Bladder microvascular endothelial cell (primary cell): ENCODE measurements around the gene BUD23. TPM values are rescaled to one million over a fixed set of nuclear protein-coding genes. Genes with fewer than 3 reads are reported as not detected.

Source experiments
- total RNA-seq: library from RNA; depleted of rRNA; stranded (reverse); fragments of >200 nt; gene quantifications from 2 replicates; pipeline ENCODE4 v1.2.3, GENCODE V29; 2014

The BUD23 gene, protein sequence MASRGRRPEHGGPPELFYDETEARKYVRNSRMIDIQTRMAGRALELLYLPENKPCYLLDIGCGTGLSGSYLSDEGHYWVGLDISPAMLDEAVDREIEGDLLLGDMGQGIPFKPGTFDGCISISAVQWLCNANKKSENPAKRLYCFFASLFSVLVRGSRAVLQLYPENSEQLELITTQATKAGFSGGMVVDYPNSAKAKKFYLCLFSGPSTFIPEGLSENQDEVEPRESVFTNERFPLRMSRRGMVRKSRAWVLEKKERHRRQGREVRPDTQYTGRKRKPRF
- 32.9 and 36.8 TPM in 2 replicates for total RNA-seq

DNA sequence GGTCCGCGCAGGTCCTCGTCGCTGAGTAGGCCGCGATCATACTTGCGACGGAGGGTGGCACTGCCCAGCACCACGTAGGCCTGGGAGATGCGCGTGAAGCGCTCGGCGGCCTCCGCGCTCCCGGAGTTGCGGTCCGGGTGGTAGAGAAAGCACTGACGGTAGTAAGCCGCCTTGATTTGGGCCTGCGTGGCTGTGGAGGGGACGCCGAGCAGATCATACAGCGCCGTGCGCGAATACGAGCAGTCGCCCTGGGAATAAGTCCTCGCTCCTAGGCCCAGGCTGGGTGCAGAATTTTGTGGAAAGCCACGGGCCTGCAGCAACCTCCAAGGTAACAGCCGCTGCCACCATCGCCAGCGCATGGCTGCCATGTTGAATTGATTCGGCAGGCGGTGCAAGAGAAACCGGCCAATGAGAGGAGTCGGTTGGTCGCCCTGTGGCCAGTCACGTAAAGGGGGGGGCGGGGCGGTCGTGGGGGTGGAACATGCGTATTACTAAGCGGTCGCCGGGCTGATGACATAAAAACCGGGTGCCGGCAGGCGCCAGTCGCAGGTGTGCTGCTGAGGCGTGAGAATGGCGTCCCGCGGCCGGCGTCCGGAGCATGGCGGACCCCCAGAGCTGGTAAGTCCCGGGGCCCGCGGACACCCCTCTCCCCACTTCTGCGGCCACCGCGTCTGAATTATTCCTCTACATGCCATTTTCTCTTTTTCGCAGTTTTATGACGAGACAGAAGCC is at the start of gene BUD23, which contains the start of gene DNAJC30:
BUD23 (plus strand) TSS at position 542 of the 732 bp plus-strand sequence; CDS start at position 571, 29 bp downstream.
DNAJC30 (minus strand) TSS at position 398 of the 732 bp plus-strand sequence; CDS start at position 368, 30 bp downstream.

DNA sequence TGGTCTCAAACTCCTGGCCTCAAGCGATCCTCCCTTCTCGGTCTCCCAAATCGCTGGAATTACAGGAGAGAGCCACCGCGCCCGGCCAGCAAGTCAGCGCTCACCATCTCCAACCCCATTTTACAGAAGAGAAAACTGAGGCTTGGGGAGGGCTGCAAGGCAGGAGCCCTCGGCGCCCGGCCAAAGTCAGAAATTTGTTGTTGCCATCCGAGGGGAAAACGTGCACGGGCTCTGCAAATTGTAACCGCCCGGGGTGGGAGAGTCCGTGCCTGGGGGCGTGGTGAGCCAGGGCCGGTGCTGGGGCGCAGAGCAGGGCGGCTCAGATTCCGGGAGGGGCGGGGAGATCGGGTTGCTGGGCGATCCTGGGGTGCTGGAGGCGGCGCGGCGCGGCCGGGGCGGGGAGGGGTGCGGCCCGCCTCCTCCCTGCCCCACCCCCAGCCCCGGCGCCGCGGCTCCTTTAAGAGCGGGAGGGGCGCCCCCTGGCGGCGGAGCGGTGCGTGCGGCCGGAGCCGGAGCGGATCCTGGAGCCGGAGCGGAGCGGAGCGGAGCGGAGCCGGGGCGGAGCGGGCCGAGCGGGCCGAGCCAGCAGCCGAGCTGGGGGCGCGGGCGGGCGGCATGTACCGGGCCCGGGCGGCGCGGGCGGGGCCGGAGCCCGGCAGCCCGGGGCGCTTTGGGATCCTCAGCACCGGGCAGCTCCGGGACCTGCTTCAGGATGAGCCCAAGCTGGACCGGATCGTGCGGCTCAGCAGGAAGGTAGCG is 15.9 kb upstream of the BUD23 start, which contains the start of gene VPS37D:
VPS37D (plus strand) TSS at position 488 of the 759 bp plus-strand sequence; CDS start at position 616, 128 bp downstream.

DNA sequence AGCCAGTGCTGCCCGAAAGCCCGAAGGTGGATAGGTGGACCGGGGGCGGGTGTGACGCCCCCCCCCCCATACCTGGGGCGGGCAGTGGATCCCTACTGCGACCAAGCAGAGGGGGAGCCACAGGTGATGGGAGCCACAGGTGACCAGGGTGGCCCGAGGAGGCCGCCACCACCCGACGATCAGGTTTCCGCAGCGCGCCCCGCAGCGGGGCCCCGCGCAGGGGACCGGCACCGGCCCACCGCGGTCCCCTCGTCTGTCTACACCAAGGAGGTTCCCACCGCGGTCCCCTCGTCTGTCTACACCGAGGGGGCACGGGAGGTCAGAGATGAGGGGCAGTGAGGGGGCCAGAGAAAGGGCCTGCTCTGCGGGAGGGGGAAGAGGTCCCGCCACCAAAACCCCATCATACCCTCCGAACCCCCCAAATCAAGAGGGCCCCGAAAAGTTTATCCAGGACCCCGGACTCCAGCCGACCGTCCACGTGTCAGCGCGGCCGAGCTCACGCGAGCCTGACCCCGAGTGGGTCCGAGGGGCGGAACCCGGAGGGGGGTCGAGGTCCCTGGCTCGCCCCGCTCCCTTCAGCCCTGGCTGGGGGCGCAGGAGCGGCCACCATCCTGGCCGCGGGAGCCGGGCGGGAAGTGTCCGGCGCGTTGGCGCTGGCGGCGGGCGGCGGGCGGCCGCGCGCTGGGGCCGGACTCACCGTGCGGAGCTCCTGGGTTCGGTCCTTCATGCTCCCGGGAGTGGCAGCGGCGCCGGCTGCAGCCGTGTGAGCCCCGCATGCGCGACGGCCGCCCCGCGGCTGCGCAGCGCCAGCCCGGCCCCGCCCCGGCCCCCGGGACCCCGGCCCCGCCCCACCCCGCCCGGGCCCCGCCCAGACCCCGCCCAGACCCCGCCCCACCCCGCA is 35.8 kb downstream of the BUD23 start, which contains the start of gene STX1A:
STX1A (minus strand) TSS at position 765 of the 901 bp plus-strand sequence; CDS start at position 727, 38 bp downstream.

DNA sequence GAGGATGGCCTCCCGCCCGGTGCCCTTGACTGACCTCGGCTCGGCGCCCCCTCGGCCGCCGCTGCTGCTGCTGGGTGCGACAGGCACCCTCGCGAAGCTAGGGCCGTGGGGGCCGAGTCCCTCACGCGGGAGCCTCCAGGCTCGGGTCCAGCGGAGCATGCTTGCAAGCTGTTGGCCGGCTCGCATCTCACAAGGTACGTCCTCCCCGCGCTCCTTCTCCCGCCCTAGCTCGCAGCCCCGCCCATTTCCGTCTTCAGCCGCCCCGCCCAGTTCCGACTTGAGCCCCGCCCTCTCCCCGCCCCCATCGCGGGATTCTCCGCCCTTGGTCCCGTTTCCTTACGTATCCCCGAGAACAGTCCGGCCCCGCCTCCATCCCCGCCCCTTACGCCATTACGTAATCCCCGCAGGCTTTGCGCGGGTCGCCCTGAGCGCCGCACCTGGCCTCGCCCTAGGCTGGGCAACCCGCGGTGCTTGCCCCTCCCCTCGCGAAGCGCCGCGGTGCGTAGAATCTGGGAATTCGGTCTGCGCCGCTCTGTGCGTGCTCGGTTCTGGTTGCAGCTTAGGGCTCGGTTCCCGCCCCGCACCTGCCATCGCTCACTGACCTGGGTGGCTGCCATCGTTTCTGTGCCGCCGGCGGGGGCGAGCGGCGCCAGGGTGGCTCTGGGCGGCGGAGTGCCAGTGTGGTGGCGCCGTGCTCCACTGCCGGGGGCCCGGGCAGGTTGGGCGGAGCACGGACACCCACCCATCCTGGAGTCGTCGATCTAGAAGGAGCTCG is 55.4 kb downstream of the BUD23 start, which contains the start of gene ABHD11:
ABHD11 (minus strand) TSS at position 191 of the 775 bp plus-strand sequence; CDS start at position 159, 32 bp downstream.

Other genes starting within 250 kb of the BUD23 start
- 0.65 and 2.1 TPM in 2 replicates for gene FZD9, start 249.8 kb upstream of the BUD23 start, total RNA-seq
- gene BAZ1B, start 161.3 kb upstream of the BUD23 start, total RNA-seq: 33.5 and 59.8 TPM in 2 replicates
- gene BCL7B, start 125.9 kb upstream of the BUD23 start, total RNA-seq: 19.9 and 20.6 TPM in 2 replicates
- 42.6 and 69.5 TPM in 2 replicates for gene TBL2, start 105.0 kb upstream of the BUD23 start, total RNA-seq
- gene MLXIPL, start 59.1 kb upstream of the BUD23 start, total RNA-seq: not detected in 2 replicates
- gene VPS37D, start 15.8 kb upstream of the BUD23 start, total RNA-seq: 1.6 and 2.4 TPM in 2 replicates
- 0.81 and 2.4 TPM in 2 replicates for gene DNAJC30, start 144 bp upstream of the BUD23 start, total RNA-seq
- 6.2 and 13.2 TPM in 2 replicates for gene STX1A, start 36.1 kb downstream of the BUD23 start, total RNA-seq
- 6.5 and 9.4 TPM in 2 replicates for gene ABHD11, start 55.2 kb downstream of the BUD23 start, total RNA-seq
- gene CLDN3, start 86.7 kb downstream of the BUD23 start, total RNA-seq: 0.32 and 2.6 TPM in 2 replicates
- gene CLDN4, start 147.4 kb downstream of the BUD23 start, total RNA-seq: 0.06 and 0.16 TPM in 2 replicates
- 2.9 and 4.0 TPM in 2 replicates for gene METTL27, start 158.9 kb downstream of the BUD23 start, total RNA-seq
- gene TMEM270, start 177.6 kb downstream of the BUD23 start, total RNA-seq: 0.13 TPM in 1 of 2 replicates, not detected in the other